ENCODE measurements around the gene AMPH. TPM values are rescaled to one million over a fixed set of nuclear protein-coding genes. Genes with fewer than 3 reads are reported as not detected.

AMPH gene
- total RNA-seq, 1 donor from 2014 or later, result not detected

GRCh38 chr7:38629651-38630510 lies 1.3 kb downstream of the AMPH start:
- H3K27me3 Mint-ChIP-seq, result peaks cover 62% of the 10 kb centered on the region
- POLR2A ChIA-PET, result no interaction called here

GRCh38 chr7:38628630-38629385 lies 2.4 kb downstream of the AMPH start:
- DNase-seq (no peak), ATAC-seq (ENCODE audit: low read depth) (no peak)
- no peaks in the 10 kb centered on the region for H3K36me3 Mint-ChIP-seq (ENCODE audit: low read depth)
- ChIA-PET POLR2A (no interaction called here), CTCF (no interaction called here)
- peaks cover 13% of the 10 kb centered on the region for H3K4me1 Mint-ChIP-seq
- H3K27ac Mint-ChIP-seq, result no peak overlapping the region
- H3K4me3 Mint-ChIP-seq, result no peak overlapping the region
- TF ChIP-seq, protein P1, sequence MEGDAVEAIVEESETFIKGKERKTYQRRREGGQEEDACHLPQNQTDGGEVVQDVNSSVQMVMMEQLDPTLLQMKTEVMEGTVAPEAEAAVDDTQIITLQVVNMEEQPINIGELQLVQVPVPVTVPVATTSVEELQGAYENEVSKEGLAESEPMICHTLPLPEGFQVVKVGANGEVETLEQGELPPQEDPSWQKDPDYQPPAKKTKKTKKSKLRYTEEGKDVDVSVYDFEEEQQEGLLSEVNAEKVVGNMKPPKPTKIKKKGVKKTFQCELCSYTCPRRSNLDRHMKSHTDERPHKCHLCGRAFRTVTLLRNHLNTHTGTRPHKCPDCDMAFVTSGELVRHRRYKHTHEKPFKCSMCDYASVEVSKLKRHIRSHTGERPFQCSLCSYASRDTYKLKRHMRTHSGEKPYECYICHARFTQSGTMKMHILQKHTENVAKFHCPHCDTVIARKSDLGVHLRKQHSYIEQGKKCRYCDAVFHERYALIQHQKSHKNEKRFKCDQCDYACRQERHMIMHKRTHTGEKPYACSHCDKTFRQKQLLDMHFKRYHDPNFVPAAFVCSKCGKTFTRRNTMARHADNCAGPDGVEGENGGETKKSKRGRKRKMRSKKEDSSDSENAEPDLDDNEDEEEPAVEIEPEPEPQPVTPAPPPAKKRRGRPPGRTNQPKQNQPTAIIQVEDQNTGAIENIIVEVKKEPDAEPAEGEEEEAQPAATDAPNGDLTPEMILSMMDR (IDR thresholded peaks at IDR 0.05), result no peak
- intact Hi-C loops (cut with micrococcal nuclease), result no loop called here
- H3K9me3 Mint-ChIP-seq, result peaks cover 13% of the 10 kb centered on the region
- H3K27me3 Mint-ChIP-seq, result peaks cover 57% of the 10 kb centered on the region

More at GRCh38 chr7:38629651-38630510, 1.3 kb downstream of the AMPH start:
- intact Hi-C loops (cut with micrococcal nuclease), result no loop called here
- H3K27ac Mint-ChIP-seq, result no peak overlapping the region
- CTCF ChIA-PET, result no interaction called here
- no peak for ATAC-seq (ENCODE audit: low read depth)
- DNase-seq, result no peak
- H3K4me3 Mint-ChIP-seq, result no peak overlapping the region
- H3K4me1 Mint-ChIP-seq, result peaks cover 13% of the 10 kb centered on the region
- no peaks in the 10 kb centered on the region for H3K36me3 Mint-ChIP-seq (ENCODE audit: low read depth)
- peaks cover 9% of the 10 kb centered on the region for H3K9me3 Mint-ChIP-seq
- TF ChIP-seq, protein P1 (IDR thresholded peaks at IDR 0.05), result no peak

- peaks cover 13% of the 10 kb centered on the region for H3K9me3 Mint-ChIP-seq
- no peaks in the 10 kb centered on the region for H3K36me3 Mint-ChIP-seq (ENCODE audit: low read depth)
- no peak overlapping the region for H3K4me3 Mint-ChIP-seq
- H3K27me3 Mint-ChIP-seq, result peaks cover 38% of the 10 kb centered on the region
- no peak for ATAC-seq (ENCODE audit: low read depth)
- intact Hi-C loops (cut with micrococcal nuclease), result no loop called here
- ChIA-PET POLR2A (no interaction called here), CTCF (no interaction called here)
- H3K27ac Mint-ChIP-seq, result no peak overlapping the region
- DNase-seq, result no peak
- peaks cover 8% of the 10 kb centered on the region for H3K4me1 Mint-ChIP-seq
- TF ChIP-seq, protein P1 (IDR thresholded peaks at IDR 0.05), result no peak
Observed at GRCh38 chr7:38625866-38626265, 5.3 kb downstream of the AMPH start.

GRCh38 chr7:38615665-38616064 lies 15.5 kb downstream of the AMPH start:
- intact Hi-C loops (cut with micrococcal nuclease), result no loop called here
- no peaks in the 10 kb centered on the region for H3K36me3 Mint-ChIP-seq (ENCODE audit: low read depth)
- no peak overlapping the region for H3K4me3 Mint-ChIP-seq
- DNase-seq (no peak), ATAC-seq (ENCODE audit: low read depth) (no peak)
- TF ChIP-seq, protein P1 (IDR thresholded peaks at IDR 0.05), result no peak
- H3K9me3 Mint-ChIP-seq, result no peaks in the 10 kb centered on the region
- ChIA-PET CTCF (no interaction called here), POLR2A (no interaction called here)
- no peak overlapping the region for H3K27ac Mint-ChIP-seq
- no peaks in the 10 kb centered on the region for H3K4me1 Mint-ChIP-seq
- H3K27me3 Mint-ChIP-seq, result peaks cover 17% of the 10 kb centered on the region

GRCh38 chr7:38607466-38607865 lies 23.7 kb downstream of the AMPH start:
- ChIA-PET CTCF (no interaction called here), POLR2A (no interaction called here)
- H3K27ac Mint-ChIP-seq, result no peak overlapping the region
- H3K4me1 Mint-ChIP-seq, result no peaks in the 10 kb centered on the region
- TF ChIP-seq, protein P1 (IDR thresholded peaks at IDR 0.05), result no peak
- peaks cover 28% of the 10 kb centered on the region for H3K27me3 Mint-ChIP-seq
- ATAC-seq (ENCODE audit: low read depth), result no peak
- intact Hi-C loops (cut with micrococcal nuclease), result no loop called here
- no peaks in the 10 kb centered on the region for H3K9me3 Mint-ChIP-seq
- H3K4me3 Mint-ChIP-seq, result no peak overlapping the region
- H3K36me3 Mint-ChIP-seq (ENCODE audit: low read depth), result no peaks in the 10 kb centered on the region
- no peak for DNase-seq
